Lung microvascular endothelial cell (primary cell): ENCODE results near the gene SLC26A11. TPM values are rescaled to one million over a fixed set of nuclear protein-coding genes. Genes with fewer than 3 reads are reported as not detected.

Experiments used
- DNase-seq, 2 donors: peaks; one replicate each; pipeline versions ENCODE4 v3.0.0 to v3.0.0-alpha.2; 2010; ENCODE audit warnings: low read depth in 2 of 2
- total RNA-seq: library from RNA; depleted of rRNA; stranded (reverse); fragments of >200 nt; gene quantifications from 2 replicates; pipeline ENCODE4 v1.2.1, GENCODE V29; 2014

The SLC26A11 gene
- total RNA-seq = 5.9 and 8.1 TPM in 2 replicates

- peak; percentile 68 to 78 for DNase-seq
Measured at GRCh38 chr17:80220054-80220735, at the start of gene SLC26A11, which contains the start of gene SGSH. Gene SLC26A11 (plus strand): TSS chr17:80220427. CDS start chr17:80221561, 1,134 bp downstream. Gene SGSH (minus strand): TSS chr17:80220333. CDS start chr17:80220313, 20 bp downstream.

- no peak for DNase-seq
Measured at GRCh38 chr17:80171681-80172080, 48.5 kb upstream of the SLC26A11 start.

GRCh38 chr17:80173126-80173525 lies 47.1 kb upstream of the SLC26A11 start:
- no peak for DNase-seq

- no peak for DNase-seq
Measured at GRCh38 chr17:80173916-80174315, 46.3 kb upstream of the SLC26A11 start.

GRCh38 chr17:80176757-80177156 lies 43.5 kb upstream of the SLC26A11 start:
- DNase-seq = no peak

GRCh38 chr17:80177986-80178595 lies 42.1 kb upstream of the SLC26A11 start:
- peak in 1 of 2 donors; percentile 83 for DNase-seq

- DNase-seq = no peak
Measured at GRCh38 chr17:80180192-80180591, 40.0 kb upstream of the SLC26A11 start.

GRCh38 chr17:80181431-80181830 lies 38.8 kb upstream of the SLC26A11 start:
- DNase-seq = no peak

- DNase-seq = no peak
Measured at GRCh38 chr17:80182118-80182844, 37.9 kb upstream of the SLC26A11 start.

GRCh38 chr17:80182845-80183223 lies 37.4 kb upstream of the SLC26A11 start:
- no peak for DNase-seq

- no peak for DNase-seq
Measured at GRCh38 chr17:80183581-80184422, 36.4 kb upstream of the SLC26A11 start.

GRCh38 chr17:80184423-80184714 lies 35.9 kb upstream of the SLC26A11 start:
- no peak for DNase-seq

GRCh38 chr17:80185968-80186367 lies 34.3 kb upstream of the SLC26A11 start:
- DNase-seq = no peak

GRCh38 chr17:80187090-80187489 lies 33.1 kb upstream of the SLC26A11 start:
- peak in 1 of 2 donors; percentile 17 for DNase-seq

GRCh38 chr17:80187515-80187941 lies 32.7 kb upstream of the SLC26A11 start:
- peak in 1 of 2 donors; percentile 44 for DNase-seq

GRCh38 chr17:80189611-80190010 lies 30.6 kb upstream of the SLC26A11 start:
- no peak for DNase-seq

GRCh38 chr17:80190716-80191115 lies 29.5 kb upstream of the SLC26A11 start:
- DNase-seq = no peak

GRCh38 chr17:80191192-80191591 lies 29.0 kb upstream of the SLC26A11 start:
- no peak for DNase-seq

- DNase-seq = peak; percentile 29 to 91
Measured at GRCh38 chr17:80191865-80192661, 28.2 kb upstream of the SLC26A11 start.

- DNase-seq = no peak
Measured at GRCh38 chr17:80195141-80195540, 25.1 kb upstream of the SLC26A11 start.
